GM19397 (cell line): ENCODE results near the gene C1GALT1.
"Not testable (repeated sequence)": the region's sequence is repeated elsewhere in the genome, so short reads cannot be mapped to it uniquely, and the experiment has no call there.

Experiments
- ATAC-seq: cut with Tn5 transposase; IDR thresholded peaks from one replicate; pipeline ENCODE4 v1.9.1; 2021; ENCODE audit warnings: mild to moderate bottlenecking, moderate library complexity; ENCODE audit not compliant: unreplicated experiment

C1GALT1 gene

GRCh38 chr7:7182156-7183060, at the start of gene C1GALT1:
Gene C1GALT1, plus strand, starts transcription at chr7:7182544. Its CDS starts 51,776 bp downstream, at chr7:7234320.
- peak; percentile 88 for ATAC-seq

- ATAC-seq = no peak
These were observed 48.3 kb upstream of the C1GALT1 start for GRCh38 chr7:7134046-7134445.

- ATAC-seq = no peak
These were observed 47.3 kb upstream of the C1GALT1 start for GRCh38 chr7:7135074-7135473.

- not testable (repeated sequence) for ATAC-seq
These were observed 46.4 kb upstream of the C1GALT1 start for GRCh38 chr7:7135924-7136323.

- ATAC-seq = no peak
These were observed 45.6 kb upstream of the C1GALT1 start for GRCh38 chr7:7136466-7137381.

- no peak for ATAC-seq
These were observed 43.4 kb upstream of the C1GALT1 start for GRCh38 chr7:7138897-7139296.

GRCh38 chr7:7143404-7143803, 38.9 kb upstream of the C1GALT1 start:
- ATAC-seq = not testable (repeated sequence)

- not testable (repeated sequence) for ATAC-seq
These were observed 37.2 kb upstream of the C1GALT1 start for GRCh38 chr7:7145151-7145550.

GRCh38 chr7:7146837-7147236, 35.5 kb upstream of the C1GALT1 start:
- no peak for ATAC-seq

- ATAC-seq = no peak
These were observed 33.4 kb upstream of the C1GALT1 start for GRCh38 chr7:7148798-7149481.

GRCh38 chr7:7151285-7151684, 31.1 kb upstream of the C1GALT1 start:
- ATAC-seq = no peak

- ATAC-seq = no peak
These were observed 30.5 kb upstream of the C1GALT1 start for GRCh38 chr7:7151865-7152264.

- ATAC-seq = no peak
These were observed 30.0 kb upstream of the C1GALT1 start for GRCh38 chr7:7152315-7152714.

- not testable (repeated sequence) for ATAC-seq
These were observed 28.0 kb upstream of the C1GALT1 start for GRCh38 chr7:7154355-7154754.

- ATAC-seq = no peak
These were observed 25.7 kb upstream of the C1GALT1 start for GRCh38 chr7:7156663-7157062.

GRCh38 chr7:7157177-7157886, 25.0 kb upstream of the C1GALT1 start:
- ATAC-seq = peak; percentile 82

GRCh38 chr7:7157887-7158271, 24.5 kb upstream of the C1GALT1 start:
- no peak for ATAC-seq

- no peak for ATAC-seq
These were observed 23.2 kb upstream of the C1GALT1 start for GRCh38 chr7:7159063-7159658.

- ATAC-seq = no peak
These were observed 17.8 kb upstream of the C1GALT1 start for GRCh38 chr7:7164591-7164990.

- no peak for ATAC-seq
These were observed 17.0 kb upstream of the C1GALT1 start for GRCh38 chr7:7165372-7165771.
